HK-2 (cell line): ENCODE measurements around the gene UTP15.

ENCODE experiments used
- DNase-seq: peaks from one replicate; pipeline ENCODE4 v3.0.0-alpha.2; 2018; ENCODE audit not compliant: unreplicated experiment

UTP15 gene

GRCh38 chr5:73565969-73566547 is 515 bp downstream of the UTP15 start:
- DNase-seq, result no peak

- DNase-seq, result no peak
Measured at GRCh38 chr5:73582285-73583145, 17.0 kb downstream of the UTP15 start.

- DNase-seq, result no peak
Measured at GRCh38 chr5:73587923-73588322, 22.4 kb downstream of the UTP15 start.

- peak; percentile 13 for DNase-seq
Measured at GRCh38 chr5:73591102-73591695, 25.7 kb downstream of the UTP15 start.

- peak; percentile 36 for DNase-seq
Measured at GRCh38 chr5:73591698-73592501, 26.4 kb downstream of the UTP15 start.

GRCh38 chr5:73592551-73592950 is 27.0 kb downstream of the UTP15 start:
- no peak for DNase-seq

- no peak for DNase-seq
Measured at GRCh38 chr5:73596705-73597328, 31.3 kb downstream of the UTP15 start.

- DNase-seq, result no peak
Measured at GRCh38 chr5:73599380-73599779, 33.8 kb downstream of the UTP15 start.

GRCh38 chr5:73603998-73604397 is 38.5 kb downstream of the UTP15 start:
- no peak for DNase-seq

- no peak for DNase-seq
Measured at GRCh38 chr5:73605223-73606087, 39.9 kb downstream of the UTP15 start.

GRCh38 chr5:73606206-73606753 is 40.7 kb downstream of the UTP15 start:
- no peak for DNase-seq

- DNase-seq, result no peak
Measured at GRCh38 chr5:73607228-73607627, 41.7 kb downstream of the UTP15 start.

- no peak for DNase-seq
Measured at GRCh38 chr5:73612799-73613198, 47.3 kb downstream of the UTP15 start.

GRCh38 chr5:73615085-73615484 is 49.5 kb downstream of the UTP15 start:
- peak; percentile 8 for DNase-seq

GRCh38 chr5:73615947-73616346 is 50.4 kb downstream of the UTP15 start:
- DNase-seq, result no peak

GRCh38 chr5:73617510-73618279 is 52.2 kb downstream of the UTP15 start:
- DNase-seq, result no peak

- DNase-seq, result no peak
Measured at GRCh38 chr5:73619606-73620333, 54.2 kb downstream of the UTP15 start.

- no peak for DNase-seq
Measured at GRCh38 chr5:73620334-73620687, 54.8 kb downstream of the UTP15 start.

GRCh38 chr5:73623060-73623459 is 57.5 kb downstream of the UTP15 start:
- DNase-seq, result no peak
